HL-60 (cell line): ENCODE results near the gene TMEM225B.
"Not testable (repeated sequence)": the region's sequence is repeated elsewhere in the genome, so short reads cannot be mapped to it uniquely, and the experiment has no call there.

ENCODE experiments used
- DNase-seq, 2 experiments: peaks; one replicate each; pipeline ENCODE4 v3.0.0-alpha.2; 2010 to 2020; ENCODE audit warnings: low read depth in 1 of 2, low spot score in 1 of 2
- H3K27ac ChIP-seq: fragments of 250-450 bp; sonication (Bioruptor Pico); replicated peaks from 2 replicates; pipeline ENCODE4 v1.5.1; 2020; ENCODE audit warnings: mild to moderate bottlenecking, moderate library complexity
- H3K27me3 ChIP-seq: fragments of 250-450 bp; sonication (Bioruptor Pico); 2 replicates; pipeline ENCODE4 v1.5.1; 2021; ENCODE audit warnings: mild to moderate bottlenecking, moderate library complexity; ENCODE audit not compliant: insufficient read depth, poor library complexity, severe bottlenecking
- H3K4me3 ChIP-seq: replicated peaks from 2 replicates; pipeline ENCODE4 v1.5.1; 2011; ENCODE audit warnings: mild to moderate bottlenecking, control low read depth, low read length; ENCODE audit not compliant: insufficient read depth
- GABPA ChIP-seq: IDR thresholded peaks from 2 replicates; pipeline ENCODE4 v1.6.1; 2012; ENCODE audit warnings: low read depth
- POLR2AphosphoS5 ChIP-seq: IDR thresholded peaks from 2 replicates; pipeline ENCODE4 v1.6.1; 2012; ENCODE audit warnings: low read depth
- REST ChIP-seq: IDR thresholded peaks from 2 replicates; pipeline ENCODE4 v1.6.1; 2012; ENCODE audit warnings: low read depth; ENCODE audit not compliant: insufficient replicate concordance
- SPI1 ChIP-seq: IDR thresholded peaks from 2 replicates; pipeline ENCODE4 v1.6.1; 2012; ENCODE audit warnings: low read depth, mild to moderate bottlenecking, borderline replicate concordance
- TF ChIP-seq, protein P1 (sequence below): IDR thresholded peaks from one replicate; pipeline ENCODE4 v1.5.1; 2011; ENCODE audit warnings: low read length, control low read depth, inconsistent platforms; ENCODE audit not compliant: insufficient read depth

Gene TMEM225B

DNA sequence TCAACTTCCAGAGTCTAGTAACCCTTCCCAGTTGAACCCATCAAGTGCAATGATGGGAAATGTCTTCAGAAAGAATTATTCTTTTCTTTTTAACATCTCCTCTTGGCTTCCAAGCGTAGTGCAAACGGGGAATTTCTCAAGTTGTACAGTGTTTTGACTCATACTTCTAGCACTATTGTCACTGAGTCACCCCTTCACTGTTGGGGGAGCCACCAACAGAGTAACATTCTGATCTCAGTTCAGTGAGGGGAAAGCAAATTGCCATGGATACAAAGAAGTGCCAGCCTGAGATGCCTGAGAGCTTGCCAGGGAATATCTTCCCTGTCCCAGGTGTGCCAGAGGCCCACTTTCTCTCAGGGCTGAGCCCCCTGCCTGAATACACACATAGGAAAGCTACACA, 50.8 kb downstream of the TMEM225B start:
- H3K27ac ChIP-seq = no peak overlapping the region
- no peak overlapping the region for H3K4me3 ChIP-seq
- TF ChIP-seq GABPA = no peak
- TF ChIP-seq REST = no peak
- TF ChIP-seq SPI1 = no peak
- no peak for TF ChIP-seq POLR2AphosphoS5
- TF ChIP-seq, protein P1, sequence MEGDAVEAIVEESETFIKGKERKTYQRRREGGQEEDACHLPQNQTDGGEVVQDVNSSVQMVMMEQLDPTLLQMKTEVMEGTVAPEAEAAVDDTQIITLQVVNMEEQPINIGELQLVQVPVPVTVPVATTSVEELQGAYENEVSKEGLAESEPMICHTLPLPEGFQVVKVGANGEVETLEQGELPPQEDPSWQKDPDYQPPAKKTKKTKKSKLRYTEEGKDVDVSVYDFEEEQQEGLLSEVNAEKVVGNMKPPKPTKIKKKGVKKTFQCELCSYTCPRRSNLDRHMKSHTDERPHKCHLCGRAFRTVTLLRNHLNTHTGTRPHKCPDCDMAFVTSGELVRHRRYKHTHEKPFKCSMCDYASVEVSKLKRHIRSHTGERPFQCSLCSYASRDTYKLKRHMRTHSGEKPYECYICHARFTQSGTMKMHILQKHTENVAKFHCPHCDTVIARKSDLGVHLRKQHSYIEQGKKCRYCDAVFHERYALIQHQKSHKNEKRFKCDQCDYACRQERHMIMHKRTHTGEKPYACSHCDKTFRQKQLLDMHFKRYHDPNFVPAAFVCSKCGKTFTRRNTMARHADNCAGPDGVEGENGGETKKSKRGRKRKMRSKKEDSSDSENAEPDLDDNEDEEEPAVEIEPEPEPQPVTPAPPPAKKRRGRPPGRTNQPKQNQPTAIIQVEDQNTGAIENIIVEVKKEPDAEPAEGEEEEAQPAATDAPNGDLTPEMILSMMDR = no peak
- DNase-seq = no peak
- H3K27me3 ChIP-seq = no peaks in the 10 kb centered on the region

DNA sequence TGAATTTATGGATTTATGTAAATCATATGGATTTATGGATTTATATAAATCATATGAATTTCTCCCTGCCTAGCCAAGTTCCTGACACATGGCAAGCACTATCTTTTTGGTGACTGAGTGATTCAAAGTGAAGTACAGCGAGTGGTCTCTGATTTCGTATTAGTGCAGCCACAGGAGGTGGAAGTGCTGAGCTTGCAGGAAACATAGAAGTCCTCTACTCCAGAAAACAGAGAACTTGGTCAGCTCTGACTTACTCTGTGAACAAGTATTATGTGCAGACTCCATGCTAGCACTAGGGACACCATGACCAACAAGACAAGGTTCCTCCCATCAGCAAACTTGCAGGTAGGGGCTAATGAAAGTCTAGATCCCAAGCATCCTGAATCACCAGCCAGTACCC, 53.2 kb downstream of the TMEM225B start:
- TF ChIP-seq, protein P1 = no peak
- no peaks in the 10 kb centered on the region for H3K27me3 ChIP-seq
- no peak overlapping the region for H3K4me3 ChIP-seq
- no peak overlapping the region for H3K27ac ChIP-seq
- no peak for DNase-seq

DNA sequence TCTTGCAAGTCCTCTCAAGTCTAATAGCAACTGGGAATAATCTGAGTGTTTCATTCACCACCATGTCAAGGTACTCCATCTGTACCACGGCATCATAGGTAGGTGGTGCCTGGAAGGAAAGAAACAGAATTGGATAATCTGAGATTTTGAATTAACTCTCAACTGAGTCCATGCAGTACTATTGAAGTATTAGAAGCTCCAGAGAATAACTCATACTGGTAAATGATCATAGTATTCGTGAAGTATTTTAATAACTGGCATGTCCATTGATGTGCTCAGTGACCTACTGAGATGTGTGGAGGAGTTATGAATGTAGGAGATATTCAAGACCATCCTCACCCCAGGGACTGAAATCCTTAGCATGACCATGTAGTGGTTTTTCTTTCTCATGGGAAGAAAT, 54.6 kb downstream of the TMEM225B start:
- Histone ChIP-seq H3K27me3 (no peaks in the 10 kb centered on the region), H3K27ac (no peak overlapping the region), H3K4me3 (no peak overlapping the region)
- DNase-seq = no peak
- no peak for TF ChIP-seq GABPA
- TF ChIP-seq POLR2AphosphoS5 = no peak
- TF ChIP-seq SPI1 = no peak
- no peak for TF ChIP-seq REST
- TF ChIP-seq, protein P1 = no peak

GRCh38 chr7:99653269-99653668, 55.2 kb downstream of the TMEM225B start:
- not testable (repeated sequence) for H3K27ac ChIP-seq, H3K4me3 ChIP-seq, H3K27me3 ChIP-seq, DNase-seq
